Neutrophil (primary cell): ENCODE data around the gene GRIK2.

Experiments
- H3K27ac ChIP-seq: fragments of 200-600 bp; sonication (generic); 2 replicates; pipeline ENCODE4 v1.5.1; 2016; ENCODE audit warnings: mild to moderate bottlenecking, moderate library complexity
- H3K27me3 ChIP-seq: fragments of 200-600 bp; sonication (generic); 2 replicates; pipeline ENCODE4 v1.6.0; 2016; ENCODE audit warnings: mild to moderate bottlenecking
- H3K36me3 ChIP-seq: fragments of 200-600 bp; sonication (generic); 2 replicates; pipeline ENCODE4 v1.5.1; 2017
- H3K4me1 ChIP-seq, 2 experiments: fragments of 200-600 bp in 1 of 2; sonication (generic) in 1 of 2; 1 replicate in 1 of 2; 2 replicates in 1 of 2; pipeline versions ENCODE4 v1.5.1 to v1.6.1; 2013 to 2016; ENCODE audit warnings: low read depth in 1 of 2, low read length in 1 of 2, mild to moderate bottlenecking in 1 of 2, moderate library complexity in 1 of 2; ENCODE audit not compliant: control insufficient read depth in 1 of 2, insufficient read depth in 1 of 2
- H3K4me3 ChIP-seq, 2 experiments: fragments of 200-600 bp in 1 of 2; sonication (generic) in 1 of 2; 1 replicate in 1 of 2; 2 replicates in 1 of 2; pipeline ENCODE4 v1.5.1; 2013 to 2016; ENCODE audit warnings: low read depth in 1 of 2, low read length in 1 of 2, mild to moderate bottlenecking in 1 of 2, moderate library complexity in 1 of 2
- H3K9me3 ChIP-seq: fragments of 200-600 bp; sonication (generic); 2 replicates; pipeline ENCODE4 v1.5.1; 2016
- TF ChIP-seq, protein P1 (sequence below): fragments of 200-600 bp; sonication (generic); IDR thresholded peaks from 2 replicates; pipeline ENCODE4 v1.5.1; 2016; ENCODE audit warnings: antibody characterized with exemption

Gene GRIK2

DNA sequence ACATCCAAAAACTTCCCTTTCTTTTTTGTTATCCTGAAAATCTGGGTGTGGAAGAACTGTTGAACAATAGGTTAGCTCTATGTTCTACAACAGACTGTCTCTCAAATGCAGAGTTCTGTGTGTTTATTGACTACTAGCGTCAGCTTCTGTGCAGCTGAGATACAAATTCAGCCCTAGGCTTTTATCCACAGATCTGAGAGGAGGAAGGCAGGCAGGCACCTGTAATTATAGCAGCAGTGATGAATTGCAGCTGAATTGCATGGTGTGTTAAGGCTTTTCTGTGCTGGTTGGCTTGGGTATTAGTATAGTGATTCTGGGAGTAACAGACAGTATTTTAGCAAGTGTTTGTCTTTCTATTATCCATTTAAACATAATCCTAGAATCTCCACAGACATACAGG lies 24.4 kb downstream of the GRIK2 start:
- H3K27ac ChIP-seq: no peak overlapping the region
- H3K27me3 ChIP-seq: no peaks in the 10 kb centered on the region
- H3K4me3 ChIP-seq: no peak overlapping the region
- no peaks in the 10 kb centered on the region for H3K9me3 ChIP-seq
- no peaks in the 10 kb centered on the region for H3K36me3 ChIP-seq
- H3K4me1 ChIP-seq: no peaks in the 10 kb centered on the region
- TF ChIP-seq, protein P1, sequence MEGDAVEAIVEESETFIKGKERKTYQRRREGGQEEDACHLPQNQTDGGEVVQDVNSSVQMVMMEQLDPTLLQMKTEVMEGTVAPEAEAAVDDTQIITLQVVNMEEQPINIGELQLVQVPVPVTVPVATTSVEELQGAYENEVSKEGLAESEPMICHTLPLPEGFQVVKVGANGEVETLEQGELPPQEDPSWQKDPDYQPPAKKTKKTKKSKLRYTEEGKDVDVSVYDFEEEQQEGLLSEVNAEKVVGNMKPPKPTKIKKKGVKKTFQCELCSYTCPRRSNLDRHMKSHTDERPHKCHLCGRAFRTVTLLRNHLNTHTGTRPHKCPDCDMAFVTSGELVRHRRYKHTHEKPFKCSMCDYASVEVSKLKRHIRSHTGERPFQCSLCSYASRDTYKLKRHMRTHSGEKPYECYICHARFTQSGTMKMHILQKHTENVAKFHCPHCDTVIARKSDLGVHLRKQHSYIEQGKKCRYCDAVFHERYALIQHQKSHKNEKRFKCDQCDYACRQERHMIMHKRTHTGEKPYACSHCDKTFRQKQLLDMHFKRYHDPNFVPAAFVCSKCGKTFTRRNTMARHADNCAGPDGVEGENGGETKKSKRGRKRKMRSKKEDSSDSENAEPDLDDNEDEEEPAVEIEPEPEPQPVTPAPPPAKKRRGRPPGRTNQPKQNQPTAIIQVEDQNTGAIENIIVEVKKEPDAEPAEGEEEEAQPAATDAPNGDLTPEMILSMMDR: no peak

DNA sequence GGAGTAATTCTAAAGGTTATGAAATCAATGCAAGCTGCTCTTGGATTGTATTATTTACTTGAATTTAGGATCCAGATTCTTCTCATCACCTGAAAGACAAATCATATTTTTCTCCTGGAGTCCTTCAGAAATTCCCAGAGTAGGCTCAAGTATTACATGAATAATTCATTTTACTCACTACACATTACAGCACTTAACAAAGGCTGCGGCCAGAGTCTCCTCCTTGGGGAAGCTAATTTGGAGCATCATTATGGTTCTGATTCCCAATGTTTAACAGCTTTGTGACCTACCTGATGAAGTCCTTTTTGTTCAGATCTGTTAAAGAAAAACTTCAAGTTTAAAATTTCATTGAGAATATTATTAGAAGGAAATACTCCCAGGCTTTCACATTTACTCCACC lies 28.7 kb downstream of the GRIK2 start:
- no peaks in the 10 kb centered on the region for H3K9me3 ChIP-seq
- no peak overlapping the region for H3K4me3 ChIP-seq
- H3K4me1 ChIP-seq: no peaks in the 10 kb centered on the region
- TF ChIP-seq, protein P1: no peak
- no peaks in the 10 kb centered on the region for H3K36me3 ChIP-seq
- H3K27me3 ChIP-seq: no peaks in the 10 kb centered on the region
- no peak overlapping the region for H3K27ac ChIP-seq

DNA sequence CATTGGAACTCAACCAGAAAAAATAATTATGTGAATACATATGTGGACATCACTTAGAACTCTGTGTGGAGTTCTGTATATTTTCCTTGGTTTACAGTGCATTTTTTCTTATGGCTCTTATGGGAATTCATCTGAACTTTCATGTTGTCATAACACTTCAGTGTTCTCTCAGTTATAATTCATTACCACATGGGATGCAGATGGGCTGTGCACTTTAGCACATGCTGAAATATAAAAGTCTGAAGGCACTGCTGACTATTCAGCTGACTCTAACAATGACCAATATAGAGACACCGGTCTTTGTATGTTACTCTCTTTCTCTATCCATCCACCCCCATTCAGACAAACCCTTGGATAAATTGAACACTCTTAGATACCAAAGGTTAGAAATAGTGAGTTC lies 29.3 kb downstream of the GRIK2 start:
- H3K9me3 ChIP-seq: no peaks in the 10 kb centered on the region
- H3K27ac ChIP-seq: no peak overlapping the region
- no peaks in the 10 kb centered on the region for H3K36me3 ChIP-seq
- H3K27me3 ChIP-seq: no peaks in the 10 kb centered on the region
- TF ChIP-seq, protein P1: no peak
- no peak overlapping the region for H3K4me3 ChIP-seq
- H3K4me1 ChIP-seq: no peaks in the 10 kb centered on the region

DNA sequence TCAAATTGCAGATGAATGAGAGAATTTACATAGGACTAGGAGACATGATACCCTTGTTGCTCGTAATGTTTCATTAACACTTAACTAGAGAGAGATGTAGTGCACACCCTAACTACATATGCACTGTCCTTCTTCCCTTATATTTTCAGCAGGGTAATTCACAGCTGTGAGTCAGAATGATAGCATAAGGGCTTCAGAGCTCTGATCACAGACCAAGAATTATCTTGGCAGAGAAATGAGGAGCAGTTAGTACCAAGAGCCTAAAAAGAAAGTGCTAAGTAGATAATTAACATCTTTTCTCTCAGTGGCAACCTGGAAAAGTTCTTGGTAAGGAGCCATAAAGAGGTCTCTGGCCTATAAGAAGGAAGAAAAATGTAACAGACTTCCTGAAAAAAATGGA lies 35.8 kb downstream of the GRIK2 start:
- Histone ChIP-seq H3K27ac (no peak overlapping the region), H3K4me3 (no peak overlapping the region), H3K4me1 (no peaks in the 10 kb centered on the region), H3K36me3 (no peaks in the 10 kb centered on the region), H3K27me3 (no peaks in the 10 kb centered on the region), H3K9me3 (no peaks in the 10 kb centered on the region)
- TF ChIP-seq, protein P1: no peak

DNA sequence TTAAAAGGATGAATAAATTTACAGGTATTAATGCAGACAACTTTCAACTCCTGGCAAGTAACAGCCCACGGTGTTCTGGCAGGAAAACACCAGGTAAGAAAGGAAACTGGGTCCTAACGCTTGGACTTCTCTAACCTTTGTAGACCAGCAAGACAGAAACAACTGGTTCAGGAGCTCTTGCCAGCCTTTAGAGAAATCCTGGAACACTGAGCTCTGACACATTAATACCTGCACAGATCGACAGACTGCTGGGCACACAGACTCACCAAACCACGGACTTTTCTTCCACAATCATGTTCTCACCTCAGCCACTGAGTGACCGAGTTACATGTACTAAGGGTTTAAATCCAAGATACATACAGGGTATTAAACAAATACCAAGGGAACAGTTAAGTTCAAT lies 36.3 kb downstream of the GRIK2 start:
- TF ChIP-seq, protein P1: no peak
- Histone ChIP-seq H3K9me3 (no peaks in the 10 kb centered on the region), H3K4me3 (no peak overlapping the region), H3K4me1 (no peaks in the 10 kb centered on the region), H3K27ac (no peak overlapping the region), H3K27me3 (no peaks in the 10 kb centered on the region), H3K36me3 (no peaks in the 10 kb centered on the region)

DNA sequence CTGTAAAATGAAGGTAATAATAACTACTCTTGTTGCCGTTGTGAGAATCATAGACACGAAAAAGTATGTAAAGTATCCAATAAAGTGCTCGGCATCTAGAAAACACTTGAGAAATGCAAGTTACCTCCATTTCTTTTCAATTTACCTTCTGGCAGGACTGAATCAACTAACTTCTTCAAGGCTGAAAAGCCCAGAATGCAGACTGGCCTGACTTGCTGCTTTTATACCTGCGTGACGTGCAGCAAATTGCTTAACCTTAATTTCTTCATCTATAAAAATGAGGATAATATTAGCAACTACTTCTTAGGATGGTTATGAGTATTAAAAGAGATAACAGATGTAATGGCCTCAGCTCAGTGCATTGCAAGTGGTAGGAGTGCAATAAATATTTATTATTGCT lies 39.6 kb downstream of the GRIK2 start:
- Histone ChIP-seq H3K4me1 (no peaks in the 10 kb centered on the region), H3K27me3 (no peaks in the 10 kb centered on the region), H3K36me3 (no peaks in the 10 kb centered on the region), H3K4me3 (no peak overlapping the region), H3K27ac (no peak overlapping the region), H3K9me3 (no peaks in the 10 kb centered on the region)
- TF ChIP-seq, protein P1: no peak
